ENCODE data around the gene EYA2. TPM values are rescaled to one million over a fixed set of nuclear protein-coding genes. Genes with fewer than 3 reads are reported as not detected.

The EYA2 gene
- polyA plus RNA-seq, 1 donor (not counting 4 experiments of a cell fraction or from before 2014, with no cell fraction given) = not detected

- Histone ChIP-seq H3K79me2 (ENCODE audit: control insufficient read depth, insufficient read depth, low read length) (peaks cover 5% of the 10 kb centered on the region), H4K20me1 (ENCODE audit: control insufficient read depth, extremely low read depth, insufficient read depth, low read length) (no peaks in the 10 kb centered on the region), H2AFZ (ENCODE audit: control insufficient read depth, low read length) (no peak overlapping the region), H3K36me3 (ENCODE audit: control insufficient read depth in 2 of 2, extremely low read depth in 1 of 2, insufficient read depth in 2 of 2, low read length in 2 of 2) (peaks cover 39 to 48% of the 10 kb centered on the region in 2 experiments), H3K9me1 (ENCODE audit: control insufficient read depth, extremely low read depth, insufficient read depth, low read length) (no peaks in the 10 kb centered on the region), H3K4me3 (ENCODE audit: control insufficient read depth in 2 of 3, extremely low read depth in 1 of 3, insufficient read depth in 2 of 3, low read depth in 1 of 3, low read length in 3 of 3) (no peak overlapping the region), H3K27me3 (ENCODE audit: control insufficient read depth, extremely low read depth, insufficient read depth, low read length) (no peaks in the 10 kb centered on the region), H3K4me1 (ENCODE audit: control insufficient read depth, extremely low read depth, insufficient read depth, low read length) (no peaks in the 10 kb centered on the region), H3K9me3 (ENCODE audit: control insufficient read depth, low read depth, low read length) (no peaks in the 10 kb centered on the region), H3K4me2 (ENCODE audit: control insufficient read depth, extremely low read depth, insufficient read depth, low read depth, low read length) (no peak overlapping the region), H3K27ac (ENCODE audit: control insufficient read depth, insufficient read depth, low read length) (no peak overlapping the region), H3K9ac (ENCODE audit: control insufficient read depth, extremely low read depth, insufficient read depth, low read length) (no peak overlapping the region)
- dilution Hi-C loops (cut with MboI; ENCODE audit: extremely low pct_ligation_motif_present, low sequenced_read_pairs) = no loop called here
- DNase-seq (ENCODE audit: low read depth, low spot score) = no peak
- no peak for FAIRE-seq
- no peak for TF ChIP-seq CTCF (optimal IDR thresholded peaks at IDR 0.05 in 1 of 3, IDR thresholded peaks at IDR 0.05 in 1 of 3, conservative IDR thresholded peaks at IDR 0.05 in 1 of 3; ENCODE audit: extremely low read depth in 1 of 3, insufficient read depth in 2 of 3, low read length in 3 of 3)
- no peak for TF ChIP-seq EZH2 (IDR thresholded peaks at IDR 0.05; ENCODE audit: low read length)
Measured at GRCh38 chr20:47224300-47224791, 329.7 kb downstream of the EYA2 start.

GRCh38 chr20:47224857-47225256 is 330.2 kb downstream of the EYA2 start:
- no peak for DNase-seq (ENCODE audit: low read depth, low spot score)
- dilution Hi-C loops (cut with MboI; ENCODE audit: extremely low pct_ligation_motif_present, low sequenced_read_pairs) = no loop called here
- no peaks in the 10 kb centered on the region for H3K9me3 ChIP-seq (ENCODE audit: control insufficient read depth, low read depth, low read length)
- no peak overlapping the region for H3K9ac ChIP-seq (ENCODE audit: control insufficient read depth, extremely low read depth, insufficient read depth, low read length)
- peaks cover 5% of the 10 kb centered on the region for H3K79me2 ChIP-seq (ENCODE audit: control insufficient read depth, insufficient read depth, low read length)
- no peak for FAIRE-seq
- no peak overlapping the region for H3K27ac ChIP-seq (ENCODE audit: control insufficient read depth, insufficient read depth, low read length)
- no peaks in the 10 kb centered on the region for H3K27me3 ChIP-seq (ENCODE audit: control insufficient read depth, extremely low read depth, insufficient read depth, low read length)
- H3K4me1 ChIP-seq (ENCODE audit: control insufficient read depth, extremely low read depth, insufficient read depth, low read length) = no peaks in the 10 kb centered on the region
- no peaks in the 10 kb centered on the region for H3K9me1 ChIP-seq (ENCODE audit: control insufficient read depth, extremely low read depth, insufficient read depth, low read length)
- H3K36me3 ChIP-seq (ENCODE audit: control insufficient read depth in 2 of 2, extremely low read depth in 1 of 2, insufficient read depth in 2 of 2, low read length in 2 of 2) = peaks cover 36 to 48% of the 10 kb centered on the region in 2 experiments
- no peaks in the 10 kb centered on the region for H4K20me1 ChIP-seq (ENCODE audit: control insufficient read depth, extremely low read depth, insufficient read depth, low read length)
- H2AFZ ChIP-seq (ENCODE audit: control insufficient read depth, low read length) = no peak overlapping the region
- H3K4me2 ChIP-seq (ENCODE audit: control insufficient read depth, extremely low read depth, insufficient read depth, low read depth, low read length) = no peak overlapping the region
- H3K4me3 ChIP-seq (ENCODE audit: control insufficient read depth in 2 of 3, extremely low read depth in 1 of 3, insufficient read depth in 2 of 3, low read depth in 1 of 3, low read length in 3 of 3) = no peak overlapping the region
- TF ChIP-seq EZH2 (IDR thresholded peaks at IDR 0.05; ENCODE audit: low read length) = no peak
- TF ChIP-seq CTCF (optimal IDR thresholded peaks at IDR 0.05 in 1 of 3, IDR thresholded peaks at IDR 0.05 in 1 of 3, conservative IDR thresholded peaks at IDR 0.05 in 1 of 3; ENCODE audit: extremely low read depth in 1 of 3, insufficient read depth in 2 of 3, low read length in 3 of 3) = no peak
